ENCODE results near the gene TUBB3. TPM values are rescaled to one million over a fixed set of nuclear protein-coding genes. Genes with fewer than 3 reads are reported as not detected.
A peak's percentile ranks its signal among the peaks of the same experiment; 100 is the strongest.

Gene TUBB3
- total and polyA plus RNA-seq, 9 of the 15 experiments (the other 6 are each of a cell fraction or from before 2014, with no cell fraction given): 0.18 to 12.5 (median 5.0) TPM

GRCh38 chr16:89924925-89925307, 1.8 kb downstream of the TUBB3 start (continued):
- TF ChIP-seq PRDM10 (IDR thresholded peaks at IDR 0.05; ENCODE audit: partially characterized antibody) (no peak), KAT8 (IDR thresholded peaks at IDR 0.05; ENCODE audit: low read depth) (no peak)

GRCh38 chr16:89925596-89926079, 2.5 kb downstream of the TUBB3 start:
- Histone ChIP-seq H3K9me1 (ENCODE audit: control insufficient read depth, insufficient read depth, low read length) (no peaks in the 10 kb centered on the region), H3K4me1 (replicated peaks in 1 of 2; ENCODE audit: control insufficient read depth in 2 of 2, insufficient read depth in 2 of 2, low read length in 2 of 2) (peaks cover 19 to 61% of the 10 kb centered on the region in 2 experiments), H3K79me2 (ENCODE audit: control insufficient read depth, insufficient read depth, low read length) (no peaks in the 10 kb centered on the region; the same call in 2 of the 3 replicates), H3K27me3 (ENCODE audit: control insufficient read depth in 2 of 2, insufficient read depth in 2 of 2, low read length in 2 of 2) (no peaks in the 10 kb centered on the region), H3K9ac (ENCODE audit: insufficient read depth in 1 of 2, low read depth in 2 of 2, low read length in 2 of 2) (peak overlapping the region in 1 of 2 experiments; percentile 79; a peak in 2 of 4 replicates), H3K36me3 (ENCODE audit: control insufficient read depth, insufficient read depth, low read length) (no peaks in the 10 kb centered on the region), H3K27ac (ENCODE audit: extremely low read depth, low read depth, low read length) (no peak overlapping the region), H2AFZ (ENCODE audit: low read depth, low read length) (0 out of 2 replicates have a peak overlapping the region, but pooled peaks have one; percentile 34), H4K20me1 (replicated peaks; ENCODE audit: control insufficient read depth, insufficient read depth, low read length) (0 out of 2 replicates have a peak, but pooled peaks cover 12% of the 10 kb centered on the region), H3K4me3 (peak overlapping the region; percentile 52), H3K4me2 (ENCODE audit: insufficient read depth, low read length) (peak overlapping the region; percentile 60), H3K9me3 (replicated peaks; ENCODE audit: control insufficient read depth, insufficient read depth, low read depth, low read length) (no peaks in the 10 kb centered on the region)
- ATAC-seq (peak; percentile 0), FAIRE-seq (no peak), DNase-seq (ENCODE audit: extremely low read depth in 1 of 4, low spot score in 3 of 4) (no peak)
- ChIA-PET POLR2A (interaction anchor here (0.6 kb wide), 1 partner anchor 948 kb away, joined by 4 read pairs; no protein-coding TSS in a partner anchor), CTCF (ENCODE audit: low intra/inter-chr PET ratio) (no interaction called here)
- intact Hi-C loops (cut with micrococcal nuclease): loop anchor here (5.0 to 10.0 kb wide), 2 partner anchors 49 to 152 kb away; partner anchors contain the start of gene PRDM7
- 4% methylated on average over 35 of the region's 42 CpGs for WGBS (ENCODE audit: insufficient coverage, low coverage, missing lambda C conversion rate)
- in situ Hi-C loops (cut with MboI): no loop called here
- BruUV-seq (replicated peaks): no TSS peak
- peak; percentile 16 for TF ChIP-seq PCBP1 (IDR thresholded peaks at IDR 0.05; ENCODE audit: low read depth, low read length, poor library complexity, severe bottlenecking)
- TF ChIP-seq CHAMP1 (IDR thresholded peaks at IDR 0.05): no peak
- 0 out of 2 replicates have a peak, but pooled peaks have one; percentile 15 for TF ChIP-seq PHF21A (IDR thresholded peaks at IDR 0.05; ENCODE audit: borderline replicate concordance, low read depth)
- peak; percentile 1; the same call in 1 of the 2 replicates for TF ChIP-seq PHF8 (IDR thresholded peaks at IDR 0.05; ENCODE audit: borderline replicate concordance, low read length)
- no peak for TF ChIP-seq ZNF280A (IDR thresholded peaks at IDR 0.05; ENCODE audit: low read depth, partially characterized antibody)
- TF ChIP-seq ZNF644 (tag; IDR thresholded peaks at IDR 0.05; ENCODE audit: low read depth): no peak
- no peak for TF ChIP-seq HIVEP1 (CRISPR knock-in tag; IDR thresholded peaks at IDR 0.05)
- no peak for TF ChIP-seq SIN3A (IDR thresholded peaks at IDR 0.05; ENCODE audit: borderline replicate concordance in 2 of 2, control insufficient read depth in 1 of 2, low read depth in 2 of 2, low read length in 2 of 2)

All from K562 (cell line).